SK-N-SH treated with all-trans-retinoic acid at 6 μM for 48 hours (cell line): ENCODE measurements around the gene SCYL3.

ENCODE experiments used
- ARNTL ChIP-seq: fragments of 450-650 bp; formaldehyde crosslinking; IDR thresholded peaks from 2 replicates; pipeline ENCODE4 v1.5.0; 2020; ENCODE audit warnings: low read depth, mild to moderate bottlenecking, moderate library complexity, borderline replicate concordance
- BACH2 ChIP-seq: fragments of 250-450 bp; sonication (Bioruptor Pico); IDR thresholded peaks from 2 replicates; pipeline ENCODE4 v1.9.0; 2021; ENCODE audit warnings: mild to moderate bottlenecking, borderline replicate concordance
- PPARA ChIP-seq: fragments of 250-450 bp; sonication (Bioruptor Pico); IDR thresholded peaks from 2 replicates; pipeline ENCODE4 v1.5.0; 2020; ENCODE audit warnings: mild to moderate bottlenecking, borderline replicate concordance
- RARB ChIP-seq: fragments of 250-450 bp; sonication (Bioruptor Pico); IDR thresholded peaks from 2 replicates; pipeline ENCODE4 v1.8.0; 2021; ENCODE audit warnings: mild to moderate bottlenecking, moderate library complexity
- ZC3H10 ChIP-seq: fragments of 250-450 bp; sonication (Bioruptor Pico); IDR thresholded peaks from 2 replicates; pipeline ENCODE4 v1.5.1; 2021; ENCODE audit warnings: mild to moderate bottlenecking, moderate library complexity
- TF ChIP-seq, protein P1 (sequence below): fragments of 250-450 bp; sonication (Bioruptor Pico); IDR thresholded peaks from 2 replicates; pipeline ENCODE4 v1.8.0; 2020; ENCODE audit warnings: mild to moderate bottlenecking, moderate library complexity, borderline replicate concordance
- TF ChIP-seq, protein P2 (sequence below): fragments of 250-450 bp; sonication (Bioruptor Pico); IDR thresholded peaks from 2 replicates; pipeline ENCODE4 v1.5.0; 2020; ENCODE audit warnings: mild to moderate bottlenecking, moderate library complexity

DNA sequence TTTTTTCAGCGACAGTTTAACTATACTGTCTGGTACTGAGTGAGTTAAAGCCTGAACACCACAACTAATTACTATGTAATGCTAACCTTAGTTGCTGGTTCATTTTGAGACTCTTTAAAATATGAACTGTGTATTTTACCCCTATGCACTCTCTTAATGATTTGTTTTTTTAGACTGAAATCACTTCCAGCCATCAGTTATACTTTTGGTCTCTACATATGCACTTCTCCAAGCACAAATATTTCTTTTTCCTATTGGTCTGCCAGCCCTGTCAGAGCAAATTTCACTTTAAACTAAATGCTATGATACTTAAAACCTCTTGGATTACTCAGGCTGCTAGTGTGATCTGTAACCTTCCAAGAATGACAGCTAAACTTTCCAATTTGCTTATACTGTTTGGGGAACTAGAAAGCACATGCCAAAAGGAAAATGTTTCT, 38.1 kb upstream of the SCYL3 start:
- TF ChIP-seq, protein P1, sequence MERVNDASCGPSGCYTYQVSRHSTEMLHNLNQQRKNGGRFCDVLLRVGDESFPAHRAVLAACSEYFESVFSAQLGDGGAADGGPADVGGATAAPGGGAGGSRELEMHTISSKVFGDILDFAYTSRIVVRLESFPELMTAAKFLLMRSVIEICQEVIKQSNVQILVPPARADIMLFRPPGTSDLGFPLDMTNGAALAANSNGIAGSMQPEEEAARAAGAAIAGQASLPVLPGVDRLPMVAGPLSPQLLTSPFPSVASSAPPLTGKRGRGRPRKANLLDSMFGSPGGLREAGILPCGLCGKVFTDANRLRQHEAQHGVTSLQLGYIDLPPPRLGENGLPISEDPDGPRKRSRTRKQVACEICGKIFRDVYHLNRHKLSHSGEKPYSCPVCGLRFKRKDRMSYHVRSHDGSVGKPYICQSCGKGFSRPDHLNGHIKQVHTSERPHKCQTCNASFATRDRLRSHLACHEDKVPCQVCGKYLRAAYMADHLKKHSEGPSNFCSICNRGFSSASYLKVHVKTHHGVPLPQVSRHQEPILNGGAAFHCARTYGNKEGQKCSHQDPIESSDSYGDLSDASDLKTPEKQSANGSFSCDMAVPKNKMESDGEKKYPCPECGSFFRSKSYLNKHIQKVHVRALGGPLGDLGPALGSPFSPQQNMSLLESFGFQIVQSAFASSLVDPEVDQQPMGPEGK (CRISPR knock-in tag), result no peak
- TF ChIP-seq BACH2 (CRISPR knock-in tag), result no peak
- TF ChIP-seq ARNTL (CRISPR knock-in tag), result no peak
- TF ChIP-seq RARB (CRISPR knock-in tag), result no peak
- TF ChIP-seq, protein P2, sequence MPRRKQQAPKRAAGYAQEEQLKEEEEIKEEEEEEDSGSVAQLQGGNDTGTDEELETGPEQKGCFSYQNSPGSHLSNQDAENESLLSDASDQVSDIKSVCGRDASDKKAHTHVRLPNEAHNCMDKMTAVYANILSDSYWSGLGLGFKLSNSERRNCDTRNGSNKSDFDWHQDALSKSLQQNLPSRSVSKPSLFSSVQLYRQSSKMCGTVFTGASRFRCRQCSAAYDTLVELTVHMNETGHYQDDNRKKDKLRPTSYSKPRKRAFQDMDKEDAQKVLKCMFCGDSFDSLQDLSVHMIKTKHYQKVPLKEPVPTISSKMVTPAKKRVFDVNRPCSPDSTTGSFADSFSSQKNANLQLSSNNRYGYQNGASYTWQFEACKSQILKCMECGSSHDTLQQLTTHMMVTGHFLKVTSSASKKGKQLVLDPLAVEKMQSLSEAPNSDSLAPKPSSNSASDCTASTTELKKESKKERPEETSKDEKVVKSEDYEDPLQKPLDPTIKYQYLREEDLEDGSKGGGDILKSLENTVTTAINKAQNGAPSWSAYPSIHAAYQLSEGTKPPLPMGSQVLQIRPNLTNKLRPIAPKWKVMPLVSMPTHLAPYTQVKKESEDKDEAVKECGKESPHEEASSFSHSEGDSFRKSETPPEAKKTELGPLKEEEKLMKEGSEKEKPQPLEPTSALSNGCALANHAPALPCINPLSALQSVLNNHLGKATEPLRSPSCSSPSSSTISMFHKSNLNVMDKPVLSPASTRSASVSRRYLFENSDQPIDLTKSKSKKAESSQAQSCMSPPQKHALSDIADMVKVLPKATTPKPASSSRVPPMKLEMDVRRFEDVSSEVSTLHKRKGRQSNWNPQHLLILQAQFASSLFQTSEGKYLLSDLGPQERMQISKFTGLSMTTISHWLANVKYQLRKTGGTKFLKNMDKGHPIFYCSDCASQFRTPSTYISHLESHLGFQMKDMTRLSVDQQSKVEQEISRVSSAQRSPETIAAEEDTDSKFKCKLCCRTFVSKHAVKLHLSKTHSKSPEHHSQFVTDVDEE (CRISPR knock-in tag), result no peak
- no peak for TF ChIP-seq PPARA (CRISPR knock-in tag)
- no peak for TF ChIP-seq ZC3H10 (CRISPR knock-in tag)
